GM12873 (cell line): ENCODE measurements around the gene KCTD18.

Experiments
- CTCF ChIP-seq: IDR thresholded peaks from 2 replicates; pipeline ENCODE4 v1.5.1; 2012; ENCODE audit warnings: low read depth, mild to moderate bottlenecking, moderate library complexity, low read length, control low read depth; ENCODE audit not compliant: insufficient read depth; ENCODE audit errors: missing control alignments

The KCTD18 gene

GRCh38 chr2:200466425-200467418 is 43.1 kb downstream of the KCTD18 start:
- TF ChIP-seq CTCF: no peak

- TF ChIP-seq CTCF: no peak
These were observed 46.4 kb downstream of the KCTD18 start for GRCh38 chr2:200463452-200463851.

- no peak for TF ChIP-seq CTCF
These were observed 47.8 kb downstream of the KCTD18 start for GRCh38 chr2:200461846-200462710.

GRCh38 chr2:200459101-200459500 is 50.8 kb downstream of the KCTD18 start:
- no peak for TF ChIP-seq CTCF

- no peak for TF ChIP-seq CTCF
These were observed 53.3 kb downstream of the KCTD18 start for GRCh38 chr2:200456567-200456966.

GRCh38 chr2:200455958-200456421 is 53.9 kb downstream of the KCTD18 start:
- TF ChIP-seq CTCF: no peak
